Activated naive CD4-positive, alpha-beta T cell treated with anti-CD3 and anti-CD28 coated beads, Interleukin-2, amount 50 U/mL, for 72 hours (primary cell): Measurements from ENCODE around the gene PTCRA. TPM values are rescaled to one million over a fixed set of nuclear protein-coding genes. Genes with fewer than 3 reads are reported as not detected.
"Not testable (repeated sequence)": the region's sequence is repeated elsewhere in the genome, so short reads cannot be mapped to it uniquely, and the experiment has no call there.

ENCODE experiments used
- ATAC-seq, 2 donors: fragments of 150-1000 bp; cut with Tn5 transposase; 2 replicates each; pipeline ENCODE4 v1.10.0; 2021; ENCODE audit warnings: mild to moderate bottlenecking in 2 of 2, moderate library complexity in 2 of 2
- DNase-seq, 2 donors: peaks; one replicate each; pipeline ENCODE4 v3.0.0; 2021 to 2022; ENCODE audit warnings: low spot score in 2 of 2
- H3K27ac Mint-ChIP-seq, 2 donors: one replicate each; pipeline ENCODE4 v1.8.0; 2022; ENCODE audit warnings: mild to moderate bottlenecking in 2 of 2, mixed read lengths in 2 of 2
- H3K36me3 Mint-ChIP-seq, 2 donors: one replicate each; pipeline ENCODE4 v1.8.0; 2022; ENCODE audit warnings: mixed read lengths in 2 of 2
- H3K9me3 Mint-ChIP-seq, 2 donors: one replicate each; pipeline ENCODE4 v1.8.0; 2022; ENCODE audit warnings: mixed read lengths in 2 of 2
- total RNA-seq, 2 donors: library from RNA; stranded (reverse); gene quantifications; one replicate each; pipeline ENCODE4 v1.2.3, GENCODE V29; 2022

The PTCRA gene
- total RNA-seq = not detected

GRCh38 chr6:42915732-42916131 is at the start of gene PTCRA:
Gene PTCRA (plus strand): TSS chr6:42916053. CDS start chr6:42916070, 17 bp downstream.
- H3K36me3 Mint-ChIP-seq = no peaks in the 10 kb centered on the region
- no peaks in the 10 kb centered on the region for H3K9me3 Mint-ChIP-seq
- no peak within 1 kb of the TSS for H3K27ac Mint-ChIP-seq
- no peak for DNase-seq
- peak in 1 of 2 donors; percentile 28 for ATAC-seq

DNA sequence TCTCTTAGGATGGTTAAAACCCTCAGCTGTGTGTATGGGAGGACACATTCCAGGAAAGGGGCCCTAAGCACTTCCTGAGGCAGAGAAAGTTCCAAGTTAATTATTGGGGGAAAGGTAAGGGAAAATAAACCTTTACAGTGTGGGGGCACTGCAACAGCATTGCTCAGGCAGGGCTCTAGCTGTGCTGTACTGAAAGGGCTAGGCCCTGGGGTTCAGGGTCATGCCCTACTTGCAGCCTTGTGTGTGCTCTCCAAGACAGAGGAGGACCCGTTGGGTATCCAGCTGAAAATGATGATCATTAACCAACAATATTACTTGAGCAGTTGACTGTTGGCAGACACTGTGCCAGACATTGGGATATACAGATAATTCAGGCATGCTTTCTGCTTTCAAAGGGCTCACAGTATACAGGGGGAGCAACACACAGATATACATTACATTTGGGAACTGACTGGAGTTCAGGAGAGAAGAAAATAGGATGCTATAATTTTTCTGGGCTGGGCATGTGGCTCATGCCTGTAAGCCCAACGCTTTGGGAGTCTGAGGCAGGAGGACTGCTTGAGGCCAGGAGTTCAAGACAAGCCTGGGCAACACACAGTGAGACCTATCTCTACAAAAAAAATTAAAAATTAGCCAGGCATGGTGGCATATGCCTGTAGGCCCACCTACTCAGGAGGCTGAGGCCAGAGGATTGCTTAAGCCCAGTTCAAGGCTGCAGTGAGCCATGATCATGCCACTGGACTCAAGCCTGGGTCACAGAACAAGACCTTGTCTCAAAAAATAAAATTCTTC is 45.5 kb upstream of the PTCRA start:
- DNase-seq (no peak), ATAC-seq (no peak)
- Mint-ChIP-seq H3K9me3 (no peaks in the 10 kb centered on the region), H3K27ac (peak overlapping the region; percentile 56 to 63), H3K36me3 (no peaks in the 10 kb centered on the region)

- DNase-seq = no peak
- no peaks in the 10 kb centered on the region for H3K9me3 Mint-ChIP-seq
- H3K36me3 Mint-ChIP-seq = no peaks in the 10 kb centered on the region
- peak overlapping the region; percentile 9 to 59 for H3K27ac Mint-ChIP-seq
- ATAC-seq = no peak
Observed at GRCh38 chr6:42871711-42872110, 44.1 kb upstream of the PTCRA start.

DNA sequence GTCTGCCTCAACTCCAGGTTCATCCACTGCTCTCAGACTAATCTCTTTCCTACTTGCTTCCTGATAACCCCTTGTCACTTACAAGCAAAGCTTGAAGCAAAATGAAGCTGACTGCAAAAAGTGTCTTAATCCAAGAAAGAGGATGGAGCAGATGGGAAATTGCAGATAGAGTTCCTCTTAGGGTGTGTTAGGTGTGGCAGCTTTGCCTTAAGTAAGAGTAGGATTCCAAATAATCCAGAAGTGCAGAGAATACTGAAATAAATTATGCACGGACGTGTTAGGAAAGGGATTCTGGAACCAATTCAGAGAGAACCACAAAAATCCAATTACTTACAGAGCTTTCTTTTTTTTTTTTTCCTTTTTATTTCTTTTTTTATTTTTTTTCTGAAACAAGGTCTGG is 42.5 kb upstream of the PTCRA start:
- H3K36me3 Mint-ChIP-seq = no peaks in the 10 kb centered on the region
- DNase-seq (no peak), ATAC-seq (no peak)
- H3K9me3 Mint-ChIP-seq = no peaks in the 10 kb centered on the region
- no peak overlapping the region for H3K27ac Mint-ChIP-seq

DNA sequence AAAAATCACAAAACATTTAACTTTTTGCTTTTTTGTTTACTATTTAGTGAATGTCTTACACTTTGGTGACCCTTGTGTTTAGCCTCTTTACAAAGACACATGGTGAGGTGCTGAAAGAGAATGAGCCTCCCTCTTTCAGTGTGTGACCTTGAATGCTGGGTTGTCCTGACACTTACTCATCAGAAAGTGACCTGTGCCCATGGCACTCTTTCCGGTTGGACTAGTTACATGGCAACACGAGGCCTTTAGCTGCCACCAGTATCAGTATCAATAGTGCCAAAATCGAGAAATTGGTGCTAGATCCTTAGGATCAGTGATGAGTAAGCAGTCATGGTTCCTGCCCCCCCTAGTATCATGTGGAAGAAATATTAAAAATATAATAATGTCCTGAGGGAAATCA is 38.2 kb upstream of the PTCRA start:
- ATAC-seq = no peak
- Mint-ChIP-seq H3K27ac (peak overlapping the region; percentile 29 to 98), H3K9me3 (no peaks in the 10 kb centered on the region), H3K36me3 (peaks cover 20 to 22% of the 10 kb centered on the region in 2 donors)
- no peak for DNase-seq

DNA sequence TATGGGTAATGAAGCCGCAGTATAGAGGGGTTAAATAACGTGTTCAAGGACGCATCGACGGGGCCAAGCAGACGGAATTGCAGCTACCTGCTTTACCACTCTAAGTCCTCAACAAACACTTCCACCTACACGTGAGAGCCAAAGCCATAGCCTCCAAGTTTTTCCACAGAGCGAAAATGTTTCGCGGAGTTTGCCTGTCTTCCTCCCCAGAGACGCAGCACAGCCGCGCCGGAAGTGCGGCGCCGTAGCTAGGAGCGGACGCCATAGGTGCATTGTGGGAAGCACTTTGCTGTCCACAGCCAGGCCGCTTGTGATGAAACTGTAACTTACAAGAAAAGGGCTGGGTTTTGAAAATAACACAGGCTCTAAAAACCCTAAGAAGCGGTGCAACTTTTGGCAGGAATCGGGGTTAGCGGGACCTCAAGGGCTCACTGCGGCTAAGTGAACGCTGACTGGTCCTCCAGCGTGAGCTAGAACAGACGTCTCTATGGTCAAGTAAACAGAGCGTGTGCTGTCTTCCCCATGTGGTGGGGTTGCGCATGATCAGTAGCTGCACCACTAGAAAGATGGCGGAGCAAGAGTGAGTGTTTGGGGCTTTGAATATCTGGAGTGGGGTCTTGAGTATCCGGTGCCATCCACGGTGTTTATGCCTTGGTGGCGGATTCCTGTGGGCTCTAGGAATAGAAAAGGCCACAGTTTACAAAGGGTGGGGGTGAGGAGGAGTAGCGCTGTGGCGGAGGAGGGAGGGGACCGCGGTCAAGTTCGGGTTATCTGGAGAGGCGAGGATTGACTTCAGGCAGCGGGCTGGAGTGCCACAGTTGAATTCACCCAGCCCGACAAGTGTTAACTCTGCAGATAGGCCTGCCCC is 36.2 kb upstream of the PTCRA start, which contains the start of gene RPL7L1:
Gene RPL7L1, plus strand, starts transcription at position 245 of the 868 bp plus-strand sequence. Its CDS starts 295 bp downstream, at position 540.
- H3K9me3 Mint-ChIP-seq = no peaks in the 10 kb centered on the region

DNA sequence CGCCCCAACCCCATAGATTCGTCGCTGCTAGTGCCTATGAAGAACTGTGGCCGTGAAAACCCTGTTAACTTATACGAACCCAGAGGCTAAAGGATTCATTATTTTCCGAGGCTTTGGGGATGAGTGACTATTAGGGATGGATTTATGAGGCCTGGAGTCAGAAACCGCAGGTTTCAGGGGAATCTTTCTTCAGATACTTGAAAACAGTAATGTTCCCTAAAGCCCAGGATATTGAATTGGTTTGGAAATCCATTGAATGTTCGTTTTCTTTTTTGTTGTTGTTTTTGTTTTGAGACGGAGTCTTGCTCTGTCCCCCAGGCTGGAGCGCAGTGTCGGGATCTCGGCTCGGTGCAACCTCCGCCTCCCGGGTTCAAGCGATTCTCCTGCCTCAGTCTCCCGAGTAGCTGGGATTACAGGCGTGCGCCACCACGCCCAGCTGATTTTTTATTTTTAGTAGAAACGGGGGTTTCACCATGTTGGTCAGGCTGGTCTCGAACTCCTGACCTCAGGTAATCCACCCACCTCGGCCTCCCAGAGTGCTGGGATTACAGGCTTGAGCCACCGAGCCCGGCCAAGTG is 35.5 kb upstream of the PTCRA start:
- Mint-ChIP-seq H3K36me3 (peaks cover 35 to 42% of the 10 kb centered on the region in 2 donors), H3K27ac (peak overlapping the region; percentile 98 to 100)
- not testable (repeated sequence) for H3K9me3 Mint-ChIP-seq, DNase-seq, ATAC-seq

More for the DNA sequence above, 36.2 kb upstream of the PTCRA start, which contains the start of gene RPL7L1:
- peak; percentile 79 to 89 for DNase-seq
- ATAC-seq = peak; percentile 94 to 97
- Mint-ChIP-seq H3K27ac (peak within 1 kb of the TSS; percentile 98 to 100), H3K36me3 (peaks cover 35 to 37% of the 10 kb centered on the region in 2 donors)

DNA sequence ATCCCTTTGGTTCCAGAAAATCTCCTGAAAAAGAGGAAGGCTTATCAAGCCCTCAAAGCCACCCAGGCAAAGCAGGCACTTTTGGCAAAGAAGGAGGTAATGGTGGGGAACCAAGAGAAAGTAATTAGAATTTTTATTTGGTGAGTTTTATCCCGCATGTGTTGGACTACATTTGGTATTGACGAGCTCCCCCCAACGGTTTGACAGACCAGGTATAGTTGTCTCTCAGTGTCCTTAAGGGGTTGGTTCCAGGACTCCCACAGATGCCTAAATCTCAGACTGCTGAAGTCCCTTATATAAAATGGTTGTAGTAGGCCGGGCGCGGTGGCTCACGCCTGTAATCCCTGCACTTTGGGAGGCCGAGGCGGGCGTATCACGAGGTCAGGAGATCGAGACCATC is 35.0 kb upstream of the PTCRA start:
- not testable (repeated sequence) for H3K9me3 Mint-ChIP-seq, DNase-seq, ATAC-seq
- Mint-ChIP-seq H3K27ac (peak overlapping the region; percentile 98 to 100), H3K36me3 (peaks cover 36 to 45% of the 10 kb centered on the region in 2 donors)

DNA sequence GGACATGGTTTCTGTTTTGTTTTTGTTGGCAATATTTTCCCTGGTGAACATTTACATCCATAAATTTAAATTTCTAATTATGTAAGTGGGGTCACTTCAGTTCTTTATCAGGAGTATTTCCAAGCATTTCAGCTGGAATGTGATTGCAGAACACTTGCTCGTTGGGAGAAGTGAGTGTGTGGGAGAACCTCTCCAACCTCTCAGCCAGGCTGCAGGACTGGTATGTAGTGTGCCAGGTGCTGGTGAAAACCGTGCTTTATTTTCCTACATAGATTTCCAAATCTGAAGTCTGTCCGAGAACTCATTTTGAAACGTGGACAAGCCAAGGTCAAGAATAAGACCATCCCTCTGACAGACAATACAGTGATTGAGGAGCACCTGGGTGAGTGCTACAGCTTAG is 30.2 kb upstream of the PTCRA start:
- peaks cover 22 to 42% of the 10 kb centered on the region in 2 donors for H3K36me3 Mint-ChIP-seq
- peak overlapping the region in 1 of 2 donors; percentile 30 for H3K27ac Mint-ChIP-seq
- ATAC-seq = no peak

DNA sequence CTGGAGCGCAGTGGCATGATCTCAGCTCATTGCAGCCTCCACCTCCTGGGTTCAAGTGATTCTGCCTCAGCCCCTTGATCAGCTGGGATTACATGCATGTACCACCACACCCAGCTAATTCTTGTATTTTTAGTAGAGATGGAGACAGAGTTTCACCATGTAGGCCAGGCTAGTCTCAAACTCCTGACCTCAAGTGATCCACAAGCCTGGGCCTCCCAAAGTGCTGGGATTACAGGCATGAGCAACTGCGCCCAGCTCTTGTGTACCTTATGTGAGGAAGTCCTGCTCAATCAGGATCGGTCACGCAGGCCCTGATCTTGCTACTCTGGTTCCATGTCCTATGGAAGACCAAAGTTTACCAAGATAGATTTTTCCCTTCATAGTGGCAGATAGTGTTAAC is 27.7 kb upstream of the PTCRA start:
- H3K36me3 Mint-ChIP-seq = peaks cover 16 to 39% of the 10 kb centered on the region in 2 donors
- not testable (repeated sequence) for H3K27ac Mint-ChIP-seq, ATAC-seq, H3K9me3 Mint-ChIP-seq, DNase-seq

More for the DNA sequence above, 30.2 kb upstream of the PTCRA start:
- no peak for DNase-seq
- H3K9me3 Mint-ChIP-seq = no peaks in the 10 kb centered on the region

- Mint-ChIP-seq H3K36me3 (peaks cover 6 to 23% of the 10 kb centered on the region in 2 donors), H3K9me3 (no peaks in the 10 kb centered on the region), H3K27ac (peak overlapping the region; percentile 93 to 96)
- DNase-seq (no peak), ATAC-seq (peak; percentile 8 to 23)
Observed at GRCh38 chr6:42889815-42890214, 26.0 kb upstream of the PTCRA start.

DNA sequence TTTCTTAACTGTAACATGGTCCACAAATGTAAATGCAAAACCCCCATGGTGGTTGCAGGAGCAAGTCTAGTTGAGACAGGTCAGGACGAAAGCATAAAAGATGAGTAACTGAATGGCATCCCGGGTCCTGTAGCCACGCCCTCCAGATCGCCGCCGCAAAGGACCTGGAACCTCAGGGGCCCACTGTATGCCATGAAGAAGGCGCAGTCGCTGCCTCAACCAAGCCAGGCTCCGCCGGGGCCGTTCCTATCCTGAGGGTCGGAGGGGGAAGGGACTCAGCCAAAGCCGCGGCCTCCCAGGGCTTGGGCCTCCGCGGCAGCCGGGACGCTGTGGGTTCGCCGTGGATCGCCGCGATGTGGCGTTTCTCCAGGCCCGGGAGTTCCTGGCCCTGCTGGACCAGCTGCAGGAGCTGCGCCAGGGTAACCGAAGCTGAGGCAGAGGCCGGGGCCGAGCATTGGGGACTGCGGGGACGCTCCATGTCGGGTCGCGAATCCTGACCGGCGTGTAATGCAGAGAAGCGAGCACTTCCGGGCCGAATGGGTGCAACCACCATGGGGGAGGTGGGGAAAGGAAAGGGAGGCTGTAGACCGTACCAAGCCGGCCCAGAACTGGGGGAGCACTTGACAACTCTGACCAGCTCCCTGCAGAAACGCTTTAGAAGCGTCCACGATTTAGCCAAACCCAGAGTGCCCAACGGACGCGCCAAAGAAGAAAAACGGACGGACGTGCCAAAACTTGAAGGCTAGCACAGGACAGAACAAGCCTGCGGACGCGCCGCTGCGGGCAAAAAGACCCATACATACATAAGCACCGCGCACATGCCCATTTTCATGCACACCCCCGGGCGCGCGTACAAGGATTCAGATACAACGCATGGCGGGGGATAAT is 25.3 kb upstream of the PTCRA start:
- peak; percentile 90 to 92 for ATAC-seq
- Mint-ChIP-seq H3K9me3 (no peaks in the 10 kb centered on the region), H3K27ac (peak overlapping the region; percentile 93 to 96)

GRCh38 chr6:42891199-42891722 is 24.6 kb upstream of the PTCRA start:
- H3K27ac Mint-ChIP-seq = peak overlapping the region; percentile 93 to 96
- no peak for ATAC-seq

More for the DNA sequence above, 25.3 kb upstream of the PTCRA start:
- peak; percentile 89 to 92 for DNase-seq
- H3K36me3 Mint-ChIP-seq = peaks cover 6 to 20% of the 10 kb centered on the region in 2 donors

DNA sequence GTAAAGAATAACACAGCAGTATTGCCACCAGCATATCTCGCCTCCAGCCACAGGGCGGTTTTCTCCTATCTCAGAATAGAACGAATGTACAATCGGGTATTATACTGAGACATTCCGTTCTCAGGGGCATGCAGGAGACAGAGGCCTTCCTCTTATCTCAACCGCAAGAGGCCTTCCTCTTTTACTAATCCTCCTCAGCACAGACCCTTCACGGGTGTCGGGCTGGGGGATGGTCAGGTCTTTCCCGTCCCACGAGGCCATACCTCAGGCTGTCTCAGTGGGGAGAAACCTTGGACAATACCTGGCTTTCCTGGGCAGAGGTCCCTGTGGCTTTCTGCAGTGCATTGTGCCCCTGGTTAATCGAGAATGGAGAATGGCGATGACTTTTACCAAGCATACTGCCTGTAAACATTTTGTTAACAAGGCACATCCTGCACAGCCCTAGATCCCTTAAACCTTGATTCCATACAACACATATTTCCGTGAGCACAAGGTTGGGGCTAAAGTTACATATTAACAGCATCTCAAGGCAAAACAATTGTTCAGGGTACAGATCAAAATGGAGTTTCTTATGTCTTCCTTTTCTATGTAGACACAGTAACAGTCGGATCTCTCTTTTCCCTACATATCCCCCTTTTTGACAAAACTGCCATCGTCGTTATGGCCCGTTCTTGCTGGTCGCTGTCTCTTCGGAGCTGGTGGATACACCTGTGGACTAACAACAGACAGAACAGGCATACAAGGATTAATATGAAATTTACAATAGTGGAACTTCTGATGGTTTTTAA is 21.6 kb upstream of the PTCRA start:
- H3K27ac Mint-ChIP-seq, H3K36me3 Mint-ChIP-seq, ATAC-seq, H3K9me3 Mint-ChIP-seq, DNase-seq: not testable (repeated sequence)

More at GRCh38 chr6:42891199-42891722, 24.6 kb upstream of the PTCRA start:
- H3K9me3 Mint-ChIP-seq = no peaks in the 10 kb centered on the region
- peaks cover 1 to 14% of the 10 kb centered on the region in 2 donors for H3K36me3 Mint-ChIP-seq
- no peak for DNase-seq
